GM21528 (cell line): ENCODE measurements around the gene TMEM238.
A peak's percentile ranks its signal among the peaks of the same experiment; 100 is the strongest.
"Not testable (repeated sequence)": the region's sequence is repeated elsewhere in the genome, so short reads cannot be mapped to it uniquely, and the experiment has no call there.

Experiments
- ATAC-seq: cut with Tn5 transposase; IDR thresholded peaks from one replicate; pipeline ENCODE4 v1.9.1; 2021; ENCODE audit warnings: mild to moderate bottlenecking, moderate library complexity; ENCODE audit not compliant: unreplicated experiment, low FRiP score

TMEM238 gene

DNA sequence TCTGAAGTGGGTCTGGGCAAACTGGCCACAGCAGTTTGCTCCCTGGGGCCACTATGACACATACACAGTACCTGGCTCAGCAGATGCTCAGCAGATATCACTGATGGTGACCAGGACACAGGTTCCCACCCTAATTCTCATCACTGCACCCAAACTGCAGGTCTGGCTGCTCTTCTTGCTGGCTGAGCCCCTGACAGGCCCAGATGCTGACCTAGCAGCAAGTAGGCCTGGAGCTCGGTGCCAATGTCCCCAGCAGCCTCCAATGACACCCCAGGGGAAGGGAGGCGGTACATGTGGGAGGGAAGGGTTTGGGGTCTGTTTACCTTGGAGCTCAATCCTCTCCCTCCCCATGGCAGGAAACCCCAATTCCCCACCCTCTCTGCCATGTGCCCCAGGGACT, 18.4 kb upstream of the TMEM238 start:
- ATAC-seq: no peak

DNA sequence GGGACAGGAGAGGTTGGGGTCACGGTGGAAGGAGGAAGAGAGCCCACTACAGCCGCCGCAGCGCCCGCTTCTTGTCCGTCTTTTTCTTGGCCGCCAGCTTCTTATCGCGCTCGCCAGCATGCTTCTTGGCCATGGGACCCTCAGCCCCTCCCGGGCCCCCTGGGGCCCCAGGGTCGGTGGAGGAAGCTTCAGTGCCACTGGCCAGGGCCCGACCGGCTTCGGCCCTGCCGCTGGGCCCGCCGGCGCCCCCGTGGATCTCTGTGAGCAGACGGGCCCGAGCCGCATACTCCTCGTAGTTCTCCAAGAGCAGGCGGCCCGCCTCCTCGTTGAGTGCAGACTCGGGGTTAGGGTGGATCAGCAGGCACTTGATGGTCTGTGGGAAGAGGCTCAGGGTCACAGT, 17.3 kb upstream of the TMEM238 start:
- ATAC-seq: not testable (repeated sequence)

DNA sequence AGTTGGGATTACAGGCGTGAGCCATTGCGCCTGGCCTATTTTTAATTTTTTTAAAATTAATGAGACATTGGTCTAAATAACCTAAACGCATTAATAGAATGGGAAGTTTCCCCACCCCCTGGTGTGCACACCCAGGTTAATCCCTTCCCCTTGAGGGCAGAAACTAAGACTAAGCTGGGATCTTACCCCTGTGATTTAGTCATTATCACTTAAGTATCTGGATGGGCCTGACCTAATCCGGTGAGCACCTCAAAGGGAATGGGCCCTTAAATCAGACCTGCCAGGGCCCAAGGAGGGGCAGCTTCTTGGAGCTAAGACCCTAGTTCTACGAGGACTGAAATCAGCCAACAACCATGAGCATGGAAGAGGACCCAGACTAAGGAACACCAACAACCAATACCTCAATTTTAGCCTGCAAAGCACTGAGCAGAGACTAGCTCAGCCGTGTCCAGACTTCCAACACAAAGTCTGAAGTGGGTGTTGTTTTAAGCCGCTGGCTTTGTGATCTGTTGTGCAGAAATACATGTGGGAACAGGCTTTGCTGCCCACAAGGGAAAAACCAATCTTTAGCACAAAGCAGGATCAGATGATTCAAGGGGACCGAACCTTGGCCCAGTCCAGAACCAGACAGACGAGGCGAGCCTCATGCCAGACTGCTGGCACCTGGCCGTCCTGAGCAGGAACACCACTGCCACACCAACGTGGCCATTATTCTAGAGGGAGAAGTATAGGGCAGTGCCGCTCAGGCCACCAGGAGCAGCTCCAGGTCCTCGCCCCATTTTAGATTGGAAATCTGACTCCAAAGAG, 16.4 kb upstream of the TMEM238 start:
- ATAC-seq: no peak

DNA sequence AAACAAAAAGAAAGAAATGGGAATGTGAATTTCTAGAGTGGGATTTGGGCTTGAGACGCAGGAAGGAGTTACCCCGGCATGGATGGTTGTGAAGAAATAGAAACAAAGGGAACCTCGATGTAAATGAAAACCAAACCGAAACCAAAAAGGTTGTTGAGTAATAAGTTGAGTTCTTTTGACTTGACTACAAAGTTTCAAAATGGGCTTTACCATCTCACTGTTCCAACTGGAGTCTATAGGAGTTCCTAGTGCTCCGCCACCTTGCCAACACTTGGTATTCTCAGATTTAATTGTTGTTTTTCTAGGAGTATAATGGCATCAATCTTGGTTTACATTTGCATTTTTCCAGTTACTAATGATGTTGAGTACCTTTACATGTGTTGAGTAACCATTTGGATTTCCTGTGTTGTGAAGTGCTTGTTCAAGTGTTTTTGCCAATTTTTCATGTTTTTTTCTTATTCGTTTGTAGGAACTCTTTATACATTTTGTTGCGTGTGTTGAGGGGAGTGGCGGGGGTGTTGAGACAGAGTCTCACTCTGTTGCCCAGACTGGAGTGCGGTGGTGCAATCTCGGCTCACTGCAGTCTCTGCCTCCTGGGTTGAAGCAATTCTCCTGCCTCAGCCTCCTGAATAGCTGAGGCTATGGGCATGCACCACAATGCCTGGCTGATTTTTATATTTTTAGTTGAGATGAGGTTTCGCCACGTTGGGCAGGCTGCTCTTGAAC, 14.3 kb upstream of the TMEM238 start:
- ATAC-seq: no peak

DNA sequence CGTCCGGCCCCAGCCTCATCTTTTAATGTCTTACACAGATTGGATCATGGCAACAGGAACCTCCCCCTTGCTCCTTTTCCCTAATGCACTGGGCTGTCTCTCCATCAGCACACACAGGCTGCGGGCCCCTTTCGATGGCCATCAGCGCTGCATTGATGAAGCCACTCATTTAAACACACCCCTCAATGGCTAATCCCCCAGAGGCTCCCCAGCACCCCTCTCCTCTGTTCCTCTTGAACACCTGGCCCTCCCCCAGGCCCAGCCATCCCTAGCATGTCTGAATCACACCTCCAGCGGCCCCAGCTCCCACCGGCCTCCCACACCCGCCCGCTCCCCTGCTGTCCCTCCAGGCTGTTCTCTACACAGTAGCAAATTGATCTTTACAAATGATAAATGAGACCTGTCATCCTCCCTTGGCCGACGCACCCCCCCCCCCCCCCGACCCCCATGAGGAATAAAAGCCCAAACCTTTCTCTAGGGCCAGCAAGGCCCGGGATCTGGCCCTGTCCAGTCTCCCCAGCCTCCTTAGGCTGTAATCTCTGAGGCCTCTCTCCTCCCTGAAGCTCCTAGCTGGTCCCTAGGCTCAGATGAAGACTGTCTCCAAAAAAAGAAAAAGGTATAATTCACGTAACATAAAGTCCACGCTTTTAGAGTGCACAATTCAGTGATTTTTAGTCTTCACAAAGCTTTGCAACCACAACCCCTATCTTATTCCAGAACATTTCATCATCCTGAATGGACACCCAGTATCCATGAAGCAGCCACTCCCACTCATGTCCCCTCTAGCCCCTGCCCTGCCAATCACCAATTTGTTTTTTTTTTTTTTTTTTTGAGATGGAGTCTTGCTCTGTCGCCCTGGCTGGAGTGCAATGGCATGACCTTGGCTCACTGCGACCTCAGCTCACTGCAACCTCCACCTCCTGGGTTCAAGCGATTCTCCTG, 9.0 kb upstream of the TMEM238 start:
- no peak for ATAC-seq

DNA sequence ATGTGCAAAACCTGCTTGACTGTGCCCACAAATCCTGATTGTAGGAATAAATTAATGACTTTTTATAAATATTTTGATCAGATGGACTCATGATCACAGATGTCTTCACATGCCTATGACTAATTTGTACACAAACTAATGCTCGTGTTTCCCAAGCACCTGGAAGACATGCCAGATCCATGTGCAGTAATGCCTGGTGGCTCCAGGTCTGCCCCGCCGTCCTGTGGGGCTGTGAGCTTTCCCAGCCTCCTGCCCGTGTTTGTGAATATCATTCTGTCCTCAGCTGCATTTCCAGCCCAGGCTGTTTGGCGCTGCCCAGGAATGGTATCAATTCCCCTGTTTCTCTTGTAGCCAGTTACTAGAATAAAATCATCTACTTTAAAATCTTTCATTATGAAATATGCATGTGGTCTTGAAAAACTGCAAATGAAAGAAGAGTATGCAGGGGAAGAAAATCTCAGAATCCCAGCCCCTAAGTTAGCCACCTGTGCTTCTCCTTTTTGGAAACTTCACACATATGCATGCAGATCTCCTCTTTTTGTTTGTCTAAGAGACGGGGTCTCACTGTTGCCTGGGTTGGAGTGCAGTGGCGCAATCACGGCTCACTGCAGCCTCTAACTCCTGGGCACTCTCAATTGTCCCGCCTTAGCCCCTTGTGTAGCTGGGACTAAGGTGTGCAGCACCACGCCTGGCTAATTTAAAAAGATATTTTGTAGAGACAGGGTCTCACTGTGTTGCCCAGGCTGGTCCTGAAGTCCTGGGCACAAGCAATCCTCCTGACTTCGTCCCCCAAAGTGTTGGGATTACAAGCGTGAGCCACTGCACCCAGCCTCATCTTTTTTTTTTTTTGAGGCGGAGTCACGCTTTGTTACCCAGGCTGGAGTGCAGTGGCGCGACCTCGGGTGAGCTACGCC, 7.9 kb upstream of the TMEM238 start:
- ATAC-seq: no peak

DNA sequence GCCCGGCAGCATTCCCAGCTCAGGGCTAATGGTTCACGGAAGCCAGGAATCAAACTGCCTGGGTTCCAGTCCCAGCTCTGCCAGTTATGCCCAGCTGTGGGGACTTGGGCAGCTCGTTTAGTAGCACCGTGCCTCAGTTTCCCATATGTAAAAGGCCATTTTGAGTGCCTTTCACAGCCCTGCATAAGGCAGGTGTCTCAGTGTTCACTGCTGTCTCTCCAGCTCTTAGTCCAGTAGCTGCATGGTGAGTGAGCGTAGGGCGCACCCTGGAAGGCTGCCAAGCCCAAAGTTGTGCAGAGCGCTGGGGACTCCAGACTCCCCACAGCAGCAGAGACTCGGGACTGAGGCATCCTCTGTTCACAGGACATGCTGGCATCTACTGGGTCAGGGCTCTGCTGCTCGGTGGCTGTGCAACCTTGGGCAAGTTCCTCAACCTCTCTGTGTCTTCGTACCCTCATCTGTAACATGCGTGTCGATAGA, 7.1 kb upstream of the TMEM238 start:
- no peak for ATAC-seq

DNA sequence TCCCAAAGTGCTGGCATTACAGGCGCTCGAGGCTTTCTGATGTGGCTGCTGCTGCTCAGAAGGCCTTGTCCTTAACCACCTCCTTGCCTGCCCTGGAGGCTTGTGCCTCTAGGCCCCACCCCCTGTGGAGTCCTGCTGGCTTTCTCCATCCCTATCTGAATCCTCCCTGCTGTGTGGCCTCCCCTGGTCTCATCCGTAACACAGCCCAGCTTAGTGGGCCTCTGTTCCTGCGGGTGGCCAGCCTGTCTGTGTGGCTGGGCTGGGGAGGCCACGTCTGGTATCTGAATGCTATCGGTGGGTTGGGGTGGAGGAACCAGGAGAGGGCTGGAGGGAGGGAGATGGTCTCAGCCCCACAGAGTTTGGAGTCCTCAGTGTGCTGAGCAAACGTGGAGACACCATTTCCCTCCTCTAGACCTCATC, 6.4 kb upstream of the TMEM238 start:
- no peak for ATAC-seq

DNA sequence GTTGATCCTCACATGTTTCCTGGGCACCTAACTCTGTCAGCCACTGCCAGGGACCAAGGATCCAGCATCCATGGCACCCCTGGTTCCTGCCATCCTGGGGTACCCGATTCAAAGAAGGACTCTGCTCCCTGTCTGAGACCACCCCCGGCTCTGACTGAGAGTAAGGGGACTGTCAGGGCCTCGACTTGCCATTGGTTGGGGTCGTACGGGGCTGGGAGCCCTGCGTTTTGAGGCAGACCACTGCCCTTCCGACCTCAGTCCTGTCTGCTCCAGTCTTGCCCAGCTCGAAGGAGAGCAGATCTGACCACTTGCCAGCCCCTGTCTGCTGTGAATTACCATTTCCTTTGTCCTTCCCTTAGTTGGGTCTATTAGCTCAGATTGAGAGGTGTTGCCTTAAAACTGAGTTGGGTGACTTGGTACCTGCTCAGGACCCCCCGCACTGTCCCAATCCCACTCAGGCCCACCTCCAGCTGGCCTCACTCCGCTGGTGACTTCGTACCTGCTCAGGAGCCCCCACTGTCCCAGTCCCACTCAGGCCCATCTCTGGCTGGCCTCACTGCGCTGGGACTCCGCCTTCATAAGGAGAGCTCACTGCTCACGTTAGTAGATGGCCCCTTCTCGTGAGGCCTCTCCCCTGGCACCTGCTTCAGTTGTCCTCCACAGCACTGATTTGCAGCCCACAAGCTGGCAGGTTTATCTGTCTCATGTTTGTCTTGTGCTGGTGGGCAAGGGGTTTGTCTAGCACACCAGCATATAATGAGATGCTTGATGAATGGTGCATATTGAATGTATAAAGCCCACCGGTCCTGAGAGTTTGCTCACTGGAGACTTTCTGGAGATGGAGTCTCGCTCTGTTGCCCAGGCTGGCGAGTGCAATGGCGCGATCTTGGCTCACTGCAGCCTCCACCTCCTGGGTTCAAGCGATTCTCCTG, 5.6 kb upstream of the TMEM238 start:
- no peak for ATAC-seq

DNA sequence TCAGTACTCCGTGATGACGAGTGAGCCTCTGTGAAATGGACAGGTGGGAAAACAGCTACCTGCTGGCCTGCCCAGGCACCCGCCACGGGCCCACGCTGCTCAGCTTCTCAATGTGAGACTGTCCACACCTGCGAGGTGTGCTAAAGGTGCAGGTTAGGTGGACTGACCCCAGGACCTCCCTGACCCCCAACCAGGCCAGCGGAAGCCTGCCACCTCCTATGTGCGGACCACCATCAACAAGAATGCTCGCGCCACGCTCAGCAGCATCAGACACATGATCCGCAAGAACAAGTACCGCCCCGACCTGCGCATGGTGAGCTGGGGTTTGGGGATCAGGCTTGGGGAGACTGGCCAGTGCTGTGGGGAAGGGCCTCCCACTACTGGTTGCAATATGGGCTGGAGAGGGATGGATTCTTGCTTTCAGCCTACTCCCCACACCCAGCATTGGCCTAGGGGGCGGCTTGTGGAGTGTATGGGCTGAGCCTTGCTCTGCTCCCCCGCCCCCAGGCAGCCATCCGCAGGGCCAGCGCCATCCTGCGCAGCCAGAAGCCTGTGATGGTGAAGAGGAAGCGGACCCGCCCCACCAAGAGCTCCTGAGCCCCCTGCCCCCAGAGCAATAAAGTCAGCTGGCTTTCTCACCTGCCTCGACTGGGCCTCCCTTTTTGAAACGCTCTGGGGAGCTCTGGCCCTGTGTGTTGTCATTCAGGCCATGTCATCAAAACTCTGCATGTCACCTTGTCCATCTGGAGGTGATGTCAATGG, 3.8 kb upstream of the TMEM238 start:
- ATAC-seq: no peak

DNA sequence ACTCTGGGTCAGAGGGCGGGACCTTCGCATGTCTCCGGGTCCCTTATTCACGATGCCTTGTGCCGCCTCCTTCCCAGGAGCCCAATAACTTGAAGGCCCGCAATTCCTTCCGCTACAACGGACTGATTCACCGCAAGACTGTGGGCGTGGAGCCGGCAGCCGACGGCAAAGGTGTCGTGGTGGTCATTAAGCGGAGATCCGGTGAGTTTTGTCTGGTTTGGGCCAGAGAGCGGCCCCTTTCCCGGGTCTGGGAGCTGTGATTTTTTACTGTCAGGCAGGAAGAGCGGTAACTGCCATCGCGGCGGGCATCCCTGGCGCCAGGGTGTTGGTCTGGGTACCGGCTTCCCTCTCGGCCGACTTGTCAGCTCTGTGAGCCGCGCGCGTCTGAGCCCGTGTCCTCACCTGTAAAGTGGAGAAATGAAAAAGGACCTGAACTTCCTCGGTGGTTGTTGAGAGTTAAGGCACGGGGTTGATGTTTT, 2.4 kb upstream of the TMEM238 start:
- ATAC-seq: no peak

DNA sequence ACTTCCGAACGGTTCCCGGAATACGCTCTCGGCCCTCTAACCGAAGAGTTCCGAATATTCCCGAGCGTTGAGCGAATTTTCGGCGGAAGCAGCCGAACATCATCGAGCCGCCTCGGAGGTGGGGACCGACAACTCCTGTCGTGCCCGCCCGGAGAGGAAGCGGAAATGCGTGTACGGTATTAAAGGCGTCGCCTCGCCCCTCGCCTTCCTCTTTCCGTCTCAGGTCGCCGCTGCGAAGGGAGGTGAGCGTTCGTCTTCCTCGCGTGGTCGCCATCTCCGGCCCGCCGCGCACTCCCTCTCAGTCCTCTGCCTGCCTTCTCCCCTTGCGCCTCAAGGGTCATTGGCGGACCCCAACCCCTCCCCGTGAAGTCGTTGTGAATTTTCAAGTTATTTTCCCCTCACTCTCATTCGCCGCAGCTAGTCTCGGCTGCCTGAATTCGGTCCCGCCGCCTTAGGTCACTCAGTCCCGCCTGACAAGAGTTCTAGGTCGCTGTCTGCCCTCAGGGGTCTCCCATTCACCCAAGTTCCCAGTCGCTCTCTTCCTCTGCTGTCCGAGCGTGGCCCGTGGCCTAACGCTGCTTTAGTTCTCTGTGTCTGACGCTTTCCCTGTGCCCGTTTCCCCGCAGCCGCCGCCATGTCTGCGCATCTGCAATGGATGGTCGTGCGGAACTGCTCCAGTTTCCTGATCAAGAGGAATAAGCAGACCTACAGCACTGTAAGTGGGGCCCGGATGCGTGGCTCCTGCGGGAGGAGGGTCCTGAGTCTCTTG, 1.8 kb upstream of the TMEM238 start, which contains the start of gene RPL28:
Gene RPL28, plus strand, starts transcription at position 209 of the 769 bp plus-strand sequence. Its CDS starts 426 bp downstream, at position 635.
- peak; percentile 68 for ATAC-seq

DNA sequence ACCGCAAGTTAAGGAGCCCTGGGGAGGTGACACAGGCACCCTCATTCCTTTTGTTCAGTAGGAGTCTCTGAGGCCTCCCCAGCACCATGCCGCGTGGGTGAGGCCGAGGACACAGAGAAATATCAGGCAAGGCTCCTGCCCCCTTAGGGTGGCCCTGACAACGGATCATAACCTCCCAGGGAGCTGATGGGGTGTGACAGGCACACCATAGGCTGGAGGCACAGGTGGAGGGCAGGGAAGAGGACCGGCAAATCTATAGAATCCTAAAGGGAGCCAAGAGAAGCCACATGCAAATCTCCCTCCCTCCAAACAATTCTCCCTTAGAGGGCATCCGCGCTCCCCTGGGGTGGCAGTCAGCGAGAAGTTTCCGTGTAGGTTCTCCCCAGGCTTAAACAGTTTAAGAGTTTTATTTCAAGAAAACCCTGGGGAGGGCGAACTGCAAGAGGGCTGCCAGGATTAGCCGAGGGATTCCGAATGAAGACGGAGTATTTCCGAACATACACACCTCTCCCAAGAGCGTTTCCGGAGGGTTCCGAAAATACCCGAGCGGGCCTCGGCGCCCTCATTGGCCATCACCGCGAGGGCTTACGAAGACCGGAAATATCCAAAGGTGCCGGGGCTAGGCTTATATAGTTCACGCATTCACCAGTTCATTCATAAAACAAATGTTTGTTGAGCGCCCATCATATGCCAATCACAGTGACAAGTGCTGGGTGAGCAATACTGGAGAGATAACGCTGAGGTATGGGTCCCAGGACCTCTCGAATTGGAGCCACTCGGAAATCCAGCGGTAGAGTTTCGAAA, 1.0 kb upstream of the TMEM238 start:
- ATAC-seq: peak; percentile 62

DNA sequence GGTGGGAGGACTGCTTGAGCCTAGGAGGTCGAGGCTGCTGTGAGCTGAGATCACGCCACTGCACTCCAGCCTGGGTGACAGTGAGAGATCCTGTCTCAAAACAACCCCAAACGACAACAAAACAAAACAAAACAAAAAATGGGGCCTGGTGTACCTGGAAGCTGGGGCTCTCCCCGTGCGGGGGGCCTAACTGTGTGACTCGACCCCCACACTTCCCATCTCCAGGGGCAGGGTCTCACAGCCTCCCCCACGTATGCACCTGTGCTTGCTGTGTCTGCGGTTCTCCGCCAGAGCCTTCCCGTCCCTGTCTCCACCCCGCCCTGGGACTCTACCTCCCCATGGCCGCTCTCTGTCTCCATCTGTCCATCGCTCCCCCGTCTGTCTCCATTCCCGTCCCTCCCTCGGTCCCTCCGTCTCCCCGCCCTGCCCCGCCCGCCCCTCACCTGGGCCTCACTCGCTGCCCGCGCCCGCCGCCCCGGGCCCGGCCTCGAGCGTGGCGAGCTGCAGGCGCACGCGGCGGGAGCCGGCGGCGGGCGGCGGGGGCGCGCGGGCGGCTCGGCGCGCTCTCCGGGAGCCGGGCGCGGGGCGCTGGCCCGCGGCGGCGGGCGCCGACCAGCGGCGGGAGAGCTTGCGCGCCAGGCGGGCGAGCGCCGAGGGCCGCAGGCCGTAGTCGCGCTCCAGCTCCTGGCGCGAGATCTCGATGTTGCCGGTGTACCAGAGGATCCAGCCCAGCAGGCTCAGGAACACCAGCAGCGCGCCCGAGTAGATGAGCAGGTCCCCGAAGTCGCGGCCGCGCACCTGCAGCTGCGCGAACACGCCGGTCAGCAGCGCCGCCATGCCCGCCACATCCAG, 587 bp downstream of the TMEM238 start:
- no peak for ATAC-seq

DNA sequence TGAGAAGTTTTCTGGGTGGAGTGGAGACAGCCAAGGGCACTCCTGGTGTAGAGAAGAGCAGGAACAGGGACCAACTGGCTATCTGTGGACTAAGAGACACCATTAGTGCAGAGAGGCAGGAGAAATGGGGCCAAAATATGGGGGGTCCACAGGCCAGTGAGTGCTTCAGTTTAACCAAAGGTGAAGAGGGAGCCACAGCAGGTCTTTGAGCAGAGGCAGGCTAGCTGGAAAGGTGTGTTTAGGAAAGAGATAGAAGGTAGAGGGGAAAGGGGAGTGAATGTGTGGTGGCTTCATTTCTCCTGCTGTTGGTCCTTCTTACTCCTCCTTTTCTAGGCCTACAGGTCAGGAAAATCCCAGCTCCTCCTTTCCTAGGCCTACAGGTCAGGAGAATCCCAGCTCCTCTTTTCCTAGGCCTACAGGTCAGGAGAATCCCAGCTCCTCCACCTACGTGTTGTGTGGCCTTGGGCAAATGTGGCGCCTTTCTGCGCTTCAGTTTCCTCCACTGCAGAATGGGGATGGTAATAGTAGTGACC, 1.5 kb downstream of the TMEM238 start:
- ATAC-seq: no peak
